Measurements from ENCODE around the gene SSR3. TPM values are rescaled to one million over a fixed set of nuclear protein-coding genes. Genes with fewer than 3 reads are reported as not detected.

Gene SSR3
- total and polyA plus RNA-seq, 2 of the 8 experiments (the other 6 are each of a cell fraction or from before 2014, with no cell fraction given) = 92.7 to 208 TPM

GRCh38 chr3:156522673-156523072 is 32.2 kb downstream of the SSR3 start:
- Histone ChIP-seq H3K4me2 (ENCODE audit: insufficient read depth in 1 of 2, low read depth in 2 of 2, low read length in 2 of 2) (no peak overlapping the region), H4K8ac (ENCODE audit: extremely low read depth, insufficient read depth, low read length) (no peak overlapping the region), H2BK12ac (ENCODE audit: low read depth, low read length) (no peak overlapping the region), H2AFZ (ENCODE audit: low read length) (no peak overlapping the region), H3K4me3 (ENCODE audit: extremely low read depth in 1 of 4, insufficient read depth in 2 of 4, low read depth in 3 of 4, low read length in 4 of 4) (no peak overlapping the region), H3K27ac (ENCODE audit: low read depth, low read length) (no peak overlapping the region), H3K27me3 (replicated peaks in 1 of 4; ENCODE audit: control insufficient read depth in 3 of 4, extremely low read depth in 1 of 4, insufficient read depth in 3 of 4, low read length in 3 of 4) (no peaks in the 10 kb centered on the region), H2BK15ac (ENCODE audit: low read length) (no peak overlapping the region), H3K79me2 (ENCODE audit: control insufficient read depth in 1 of 2, insufficient read depth in 2 of 2, low read length in 2 of 2) (no peaks in the 10 kb centered on the region), H3K56ac (replicated peaks; ENCODE audit: insufficient read length, low read depth, low read length) (no peak overlapping the region), H3K23ac (ENCODE audit: insufficient read length) (no peak overlapping the region), H3K14ac (ENCODE audit: insufficient read length) (no peak overlapping the region), H3K18ac (ENCODE audit: extremely low read depth, low read length) (no peak overlapping the region), H3K9me3 (ENCODE audit: insufficient read depth in 2 of 2, low read depth in 1 of 2, low read length in 1 of 2) (no peaks in the 10 kb centered on the region), H2BK120ac (replicated peaks; ENCODE audit: low read depth, low read length) (no peak overlapping the region), H3K36me3 (ENCODE audit: control insufficient read depth in 2 of 4, insufficient read depth in 4 of 4, low read length in 3 of 4) (no peaks in the 10 kb centered on the region), H4K5ac (ENCODE audit: insufficient read length, low read depth, low read length) (no peak overlapping the region), H3K9ac (replicated peaks in 1 of 4; ENCODE audit: extremely low read depth in 1 of 4, low read depth in 3 of 4, low read length in 3 of 4) (no peak overlapping the region), H3K79me1 (ENCODE audit: low read depth, low read length) (no peaks in the 10 kb centered on the region), H3K4ac (replicated peaks; ENCODE audit: insufficient read length, low read depth, low read length) (no peak overlapping the region), H2BK20ac (ENCODE audit: low read length) (no peak overlapping the region), H4K20me1 (replicated peaks in 1 of 2; ENCODE audit: control insufficient read depth in 1 of 2, insufficient read depth in 2 of 2, low read length in 2 of 2) (no peaks in the 10 kb centered on the region), H3K4me1 (replicated peaks in 1 of 4; ENCODE audit: control insufficient read depth in 3 of 4, insufficient read depth in 4 of 4, low read length in 3 of 4) (no peaks in the 10 kb centered on the region), H4K91ac (replicated peaks; ENCODE audit: insufficient read length, low read length) (no peak overlapping the region), H3K23me2 (ENCODE audit: low read depth, low read length) (no peaks in the 10 kb centered on the region), H2AK5ac (ENCODE audit: low read depth, low read length) (no peak overlapping the region), H2BK5ac (ENCODE audit: low read depth, low read length) (no peak overlapping the region)
- FAIRE-seq = no peak
- WGBS, 2 experiments (ENCODE audit: extremely low coverage in 1 of 2, insufficient coverage in 1 of 2, insufficient read length in 1 of 2, insufficient replicate concordance in 2 of 2, low coverage in 1 of 2, low lambda C conversion rate in 2 of 2, missing lambda C conversion rate in 1 of 2) = 81% methylated on average over 4 of the region's 4 CpGs; no CpG with 5 or more reads in 1 of the 2 experiments
- TF ChIP-seq EGR1 (IDR thresholded peaks at IDR 0.05; ENCODE audit: borderline replicate concordance, low read depth, low read length) (no peak), SIX5 (IDR thresholded peaks at IDR 0.05; ENCODE audit: low read depth, low read length) (no peak)
- POLR2A ChIA-PET (ENCODE audit: partially characterized antibody) = no interaction called here
- CTCF ChIA-PET (ENCODE audit: partially characterized antibody) = interaction anchor here (0.6 to 4.4 kb wide), 8 partner anchors 13 to 609 kb away, joined by 3 to 24 read pairs (median 4); no protein-coding TSS in a partner anchor
- DNase-seq (ENCODE audit: low read depth in 1 of 2, low spot score in 2 of 2) = no peak
